Activated CD4-positive, CD25-positive, alpha-beta regulatory T cell treated with anti-CD3 and anti-CD28 coated beads, Interleukin-2, amount 50 U/mL, for 72 hours (primary cell): ENCODE data around the gene MAGED4.
"Not testable (repeated sequence)": the region's sequence is repeated elsewhere in the genome, so short reads cannot be mapped to it uniquely, and the experiment has no call there.

Experiments
- DNase-seq: peaks from one replicate; pipeline ENCODE4 v3.0.0; 2021

The MAGED4 gene, protein sequence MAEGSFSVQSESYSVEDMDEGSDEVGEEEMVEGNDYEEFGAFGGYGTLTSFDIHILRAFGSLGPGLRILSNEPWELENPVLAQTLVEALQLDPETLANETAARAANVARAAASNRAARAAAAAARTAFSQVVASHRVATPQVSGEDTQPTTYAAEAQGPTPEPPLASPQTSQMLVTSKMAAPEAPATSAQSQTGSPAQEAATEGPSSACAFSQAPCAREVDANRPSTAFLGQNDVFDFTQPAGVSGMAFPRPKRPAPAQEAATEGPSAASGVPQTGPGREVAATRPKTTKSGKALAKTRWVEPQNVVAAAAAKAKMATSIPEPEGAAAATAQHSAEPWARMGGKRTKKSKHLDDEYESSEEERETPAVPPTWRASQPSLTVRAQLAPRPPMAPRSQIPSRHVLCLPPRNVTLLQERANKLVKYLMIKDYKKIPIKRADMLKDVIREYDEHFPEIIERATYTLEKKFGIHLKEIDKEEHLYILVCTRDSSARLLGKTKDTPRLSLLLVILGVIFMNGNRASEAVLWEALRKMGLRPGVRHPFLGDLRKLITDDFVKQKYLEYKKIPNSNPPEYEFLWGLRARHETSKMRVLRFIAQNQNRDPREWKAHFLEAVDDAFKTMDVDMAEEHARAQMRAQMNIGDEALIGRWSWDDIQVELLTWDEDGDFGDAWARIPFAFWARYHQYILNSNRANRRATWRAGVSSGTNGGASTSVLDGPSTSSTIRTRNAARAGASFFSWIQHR

DNA sequence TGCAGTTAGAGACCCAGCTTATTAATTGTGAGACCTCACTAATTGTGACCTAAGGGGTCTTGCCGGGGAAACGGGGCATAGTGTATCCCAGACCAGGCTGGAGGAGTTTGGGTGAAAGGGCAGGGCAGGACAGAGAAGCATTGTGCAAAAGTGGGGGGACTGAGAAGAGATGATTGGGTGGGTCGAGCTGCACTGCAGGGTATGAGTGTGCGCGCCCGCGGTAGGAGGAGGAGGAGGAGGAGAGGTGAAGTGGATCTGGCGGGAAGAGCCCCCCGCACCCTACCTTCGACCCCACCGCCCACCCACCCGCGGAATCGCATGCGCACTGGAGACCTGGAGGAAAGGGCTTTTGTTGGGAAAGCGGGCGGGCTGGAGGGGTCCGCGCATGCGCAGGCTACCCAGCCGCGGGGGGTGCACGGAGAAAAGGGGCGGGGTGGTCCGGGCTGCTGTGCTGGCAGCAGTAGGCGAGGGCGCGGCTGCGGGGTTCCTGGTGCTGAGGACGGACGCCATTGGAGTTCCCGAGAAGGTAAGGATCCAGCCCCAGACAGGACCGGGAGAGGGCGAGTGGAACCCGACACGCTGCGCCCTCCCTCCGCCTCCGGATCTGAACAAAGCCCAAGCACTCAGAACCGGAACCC lies at the start of gene MAGED4:
Gene MAGED4 (plus strand): TSS at position 449 of the 638 bp plus-strand sequence. CDS start 1,035 bp downstream, outside the sequence.
- DNase-seq, result not testable (repeated sequence)

DNA sequence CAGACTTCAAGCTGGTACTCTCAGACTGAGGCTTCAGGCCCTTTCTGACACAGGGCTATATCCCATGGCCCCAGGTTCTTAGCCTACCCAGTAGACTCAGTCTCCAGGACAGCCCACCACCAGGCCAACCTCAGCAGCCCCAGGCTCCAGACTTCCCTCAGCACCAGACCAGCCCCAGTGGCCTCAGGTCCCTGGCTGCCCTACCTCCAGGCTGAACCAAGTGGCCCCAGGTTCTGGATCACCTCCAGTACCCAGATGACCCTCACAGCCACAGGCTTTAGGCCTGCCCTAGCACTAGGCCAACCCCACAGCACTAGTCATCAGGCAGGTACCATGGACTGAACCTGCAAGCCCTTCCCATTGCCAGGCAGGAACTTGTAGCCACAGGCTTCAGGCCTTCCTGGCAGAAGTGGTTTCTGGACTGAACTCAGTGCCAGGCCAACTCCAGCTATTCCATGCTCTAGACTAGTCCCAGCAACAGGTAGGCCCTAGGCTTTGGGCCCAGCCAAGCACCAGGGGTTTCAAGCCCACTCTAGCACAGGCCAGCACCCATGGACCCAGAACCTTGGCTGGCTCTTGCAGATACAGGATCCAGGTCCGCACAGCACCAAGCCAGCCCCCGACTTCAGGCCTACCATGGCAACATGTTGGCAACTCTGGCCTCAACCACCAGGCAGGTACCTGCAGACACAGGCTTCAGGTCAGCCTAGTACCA lies 45.7 kb upstream of the MAGED4 start:
- no peak for DNase-seq

DNA sequence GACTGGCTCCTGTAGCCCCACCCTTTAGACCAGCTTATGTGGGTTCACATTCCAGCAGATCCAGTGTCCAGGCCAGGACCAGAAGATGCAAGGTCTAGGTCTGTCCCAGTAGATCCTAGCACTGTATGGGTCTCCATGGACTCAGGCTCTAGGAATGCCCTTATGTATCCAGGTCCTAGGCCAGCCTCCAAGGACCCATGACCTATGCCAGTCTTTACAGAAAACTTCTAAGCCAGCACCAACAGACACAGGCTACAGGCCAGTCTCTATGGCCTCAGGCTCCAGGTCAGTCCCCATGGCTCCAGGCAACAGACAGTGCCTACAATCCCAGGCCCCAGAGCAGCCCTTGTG lies 45.2 kb upstream of the MAGED4 start:
- DNase-seq, result no peak

DNA sequence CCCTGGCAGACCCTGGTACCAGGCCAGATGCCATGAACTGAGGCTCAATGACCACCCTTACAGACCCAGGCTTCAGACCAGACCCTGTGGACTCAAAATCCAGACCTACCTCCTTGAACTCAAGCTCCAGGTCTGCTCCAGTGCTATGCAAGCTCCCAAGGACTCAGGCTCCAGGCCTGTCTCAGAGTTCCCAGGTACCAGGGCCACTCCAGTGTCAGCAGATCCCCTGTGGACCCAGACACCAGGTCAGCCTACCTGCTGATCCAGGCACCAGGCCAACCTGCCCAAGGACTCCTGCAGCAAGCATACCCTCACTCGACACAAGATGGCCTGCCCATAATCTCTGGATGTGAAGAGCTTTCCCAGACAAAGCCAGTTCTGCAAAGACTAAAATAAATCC lies 44.7 kb upstream of the MAGED4 start:
- no peak for DNase-seq

DNA sequence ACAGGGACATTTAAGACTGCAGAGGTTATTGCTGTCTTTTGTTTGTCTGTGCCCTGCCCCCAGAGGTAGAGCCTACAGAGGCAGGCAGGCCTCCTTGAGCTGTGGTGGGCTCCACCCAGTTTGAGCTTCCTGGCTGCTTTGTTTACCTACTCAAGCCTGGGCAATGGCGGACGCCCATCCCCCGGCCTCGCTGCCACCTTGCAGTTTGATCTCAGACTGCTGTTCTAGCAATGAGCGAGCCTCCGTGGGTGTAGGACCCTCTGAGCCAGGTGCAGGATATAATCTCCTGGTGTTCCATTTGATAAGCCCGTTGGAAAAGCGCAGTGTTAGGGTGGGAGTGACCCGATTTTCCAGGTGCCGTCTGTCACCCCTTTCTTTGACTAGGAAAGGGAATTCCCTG lies 34.0 kb upstream of the MAGED4 start:
- DNase-seq, result not testable (repeated sequence)

DNA sequence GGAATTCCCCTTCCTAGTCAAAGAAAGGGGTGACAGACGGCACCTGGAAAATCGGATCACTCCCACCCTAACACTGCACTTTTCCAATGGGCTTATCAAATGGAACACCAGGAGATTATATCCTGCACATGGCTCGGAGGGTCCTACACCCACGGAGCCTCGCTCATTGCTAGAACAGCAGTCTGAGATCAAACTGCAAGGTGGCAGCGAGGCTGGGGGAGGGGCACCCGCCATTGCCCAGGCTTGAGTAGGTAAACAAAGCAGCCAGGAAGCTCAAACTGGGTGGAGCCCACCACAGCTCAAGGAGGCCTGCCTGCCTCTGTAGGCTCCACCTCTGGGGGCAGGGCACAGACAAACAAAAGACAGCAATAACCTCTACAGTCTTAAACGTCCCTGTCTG lies 24.5 kb upstream of the MAGED4 start:
- DNase-seq, result not testable (repeated sequence)

DNA sequence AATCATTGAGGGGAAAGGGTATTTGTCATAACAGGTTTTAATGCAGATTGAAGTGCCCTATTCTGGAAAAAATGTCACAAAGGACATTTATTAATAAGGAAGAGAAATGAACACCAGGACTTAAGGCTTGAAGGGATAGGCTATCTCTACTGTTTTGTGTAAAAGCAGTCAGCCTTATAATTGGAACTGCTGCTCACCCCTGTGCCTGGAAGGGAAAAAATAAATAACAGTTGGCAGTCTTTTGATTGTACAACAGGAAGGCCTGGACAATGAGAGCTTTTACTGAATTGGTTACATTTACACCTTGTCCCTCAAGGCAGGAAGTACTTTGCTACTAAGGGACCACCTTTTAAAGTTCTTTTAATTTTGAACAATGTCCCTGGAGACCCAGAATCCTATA lies 17.8 kb upstream of the MAGED4 start:
- no peak for DNase-seq

DNA sequence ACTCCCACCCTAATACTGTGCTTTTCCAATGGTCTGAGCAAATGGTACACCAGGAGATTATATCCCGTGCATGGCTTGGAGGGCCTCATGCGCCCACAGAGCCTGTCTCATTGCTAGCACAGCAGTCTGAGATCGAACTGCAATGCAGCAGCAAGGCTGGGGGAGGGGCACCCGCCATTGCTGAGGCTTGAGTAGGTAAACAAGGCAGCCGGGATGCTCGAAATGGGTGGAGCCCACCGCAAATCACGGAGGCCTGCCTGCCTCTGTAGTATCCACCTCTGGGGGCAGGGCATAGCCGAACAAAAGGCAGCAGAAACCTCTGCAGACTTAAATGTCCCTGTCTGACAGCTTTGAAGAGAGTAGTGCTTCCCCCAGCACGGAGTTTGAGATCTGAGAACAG lies 13.6 kb upstream of the MAGED4 start:
- not testable (repeated sequence) for DNase-seq

DNA sequence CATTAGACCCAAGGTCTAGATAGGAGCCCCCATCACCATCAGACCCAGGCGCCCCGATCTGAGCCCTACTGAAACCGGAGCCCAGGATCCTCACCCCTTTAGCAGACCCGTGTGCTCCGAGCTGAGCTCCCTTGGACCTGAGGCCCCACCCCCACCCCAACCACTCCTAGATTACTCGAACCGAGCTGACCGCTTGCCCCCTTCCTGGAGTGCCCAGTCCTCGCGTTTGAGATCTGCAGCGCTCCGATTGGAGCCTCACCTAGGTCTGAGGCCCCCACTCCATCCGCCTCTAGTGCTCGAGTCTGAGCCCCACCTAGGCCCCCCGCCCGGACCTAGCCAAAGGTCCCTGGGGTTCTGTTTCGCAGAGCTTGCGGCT lies 378 bp downstream of the MAGED4 start:
- DNase-seq, result not testable (repeated sequence)

DNA sequence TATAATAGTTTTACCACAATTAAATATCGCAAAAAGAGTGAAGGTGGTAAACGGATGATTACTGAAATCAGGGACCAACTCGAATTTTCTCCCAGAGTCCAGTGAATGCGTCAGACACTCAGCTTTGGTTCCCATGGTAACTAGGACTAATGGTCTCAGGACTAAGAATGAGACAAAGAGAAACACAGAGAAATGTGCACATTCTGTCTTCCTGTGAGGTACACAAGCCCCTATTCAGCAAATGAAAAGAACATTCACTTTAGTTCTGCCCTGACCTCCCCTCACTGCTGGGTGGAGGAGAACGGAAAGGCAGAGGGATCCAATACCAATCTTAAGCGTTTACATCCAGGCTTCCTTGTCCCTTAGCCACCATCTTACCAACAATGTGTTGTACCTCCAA lies 26.7 kb downstream of the MAGED4 start:
- not testable (repeated sequence) for DNase-seq

DNA sequence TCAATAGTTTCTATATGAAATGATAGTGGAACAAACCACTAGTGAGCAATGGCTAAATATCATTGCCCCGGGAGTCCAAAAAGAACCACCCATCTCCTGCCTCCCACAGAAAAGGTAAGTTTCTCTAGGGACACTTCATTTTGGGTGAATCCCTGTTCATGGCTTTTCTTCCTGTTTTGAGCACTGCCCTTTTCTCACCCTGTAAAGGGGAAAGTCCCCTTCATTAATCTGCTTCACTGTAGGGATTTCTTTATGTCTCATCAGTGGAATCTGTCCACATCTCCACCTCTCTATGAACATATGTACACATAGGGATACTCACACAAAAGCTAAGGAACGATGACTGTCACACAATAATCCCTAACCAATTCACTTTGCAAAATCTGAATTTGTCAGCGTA lies 28.6 kb downstream of the MAGED4 start:
- no peak for DNase-seq

DNA sequence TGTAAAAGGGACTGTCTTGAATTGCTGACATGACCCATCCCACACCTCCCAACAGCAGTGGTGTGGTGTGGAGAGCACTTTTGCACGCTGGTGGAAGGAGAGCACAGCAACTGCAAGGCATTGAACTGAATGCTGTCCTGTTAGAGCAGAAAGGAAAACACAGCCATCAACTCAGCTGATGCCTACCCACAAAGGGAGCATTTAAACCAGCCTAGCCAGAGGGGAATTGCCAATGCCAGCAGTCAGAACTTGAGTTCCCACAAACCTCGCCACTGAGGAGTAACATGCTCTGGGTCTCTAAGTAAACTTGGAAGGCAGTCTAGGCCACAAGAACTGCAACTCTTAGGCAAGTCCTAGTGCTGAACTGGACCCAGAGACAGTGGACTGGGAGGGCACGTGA lies 31.9 kb downstream of the MAGED4 start:
- DNase-seq, result no peak

DNA sequence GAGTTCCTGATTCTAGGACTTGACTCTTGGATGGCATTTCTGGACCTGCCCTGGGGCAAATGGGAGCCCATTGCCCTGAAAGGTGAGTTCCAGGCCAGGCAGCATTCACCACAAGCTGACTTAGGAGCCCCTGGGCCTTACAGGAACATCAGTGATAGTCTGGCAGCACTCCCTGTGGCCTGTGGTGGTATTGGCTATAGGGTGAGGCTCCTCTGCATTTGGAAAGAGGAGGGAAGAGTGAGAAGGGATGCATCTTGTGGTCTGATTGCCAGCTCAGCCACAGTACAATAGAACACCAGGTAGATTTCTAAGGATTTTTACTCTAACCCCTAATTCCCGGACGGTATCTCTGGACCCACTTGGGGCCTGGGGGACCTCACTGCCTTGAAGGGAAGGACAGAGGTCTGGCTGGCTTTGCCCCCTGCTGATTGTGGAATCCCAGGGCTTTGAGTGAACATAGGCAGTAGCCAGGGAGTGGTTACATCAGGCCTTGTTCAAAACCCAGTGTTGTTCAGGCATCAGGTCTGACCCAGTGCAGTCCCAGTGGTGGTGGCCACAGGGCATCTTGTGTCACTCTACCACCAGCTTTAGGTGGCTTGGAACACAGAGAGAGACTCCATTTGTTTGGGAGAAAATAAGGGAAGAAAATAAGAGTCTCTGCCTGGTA lies 32.9 kb downstream of the MAGED4 start:
- DNase-seq, result no peak

DNA sequence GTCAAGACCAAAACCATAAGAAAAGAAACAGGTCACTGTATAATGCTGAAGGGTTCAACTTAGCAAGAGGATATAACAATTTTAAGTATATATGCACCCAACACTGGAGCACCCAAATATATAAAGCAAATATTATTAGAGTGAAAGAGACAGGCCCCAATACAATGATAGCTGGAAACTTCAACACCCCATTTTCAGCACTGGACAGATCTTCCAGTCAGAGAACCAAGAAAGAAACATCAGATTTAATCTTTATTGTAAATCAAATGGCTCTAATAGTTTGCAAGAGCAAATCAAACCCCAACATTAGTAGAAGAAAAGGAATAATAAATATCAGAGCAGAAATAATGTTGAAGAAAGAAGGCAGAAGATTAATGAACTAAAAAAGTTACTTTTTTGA lies 36.2 kb downstream of the MAGED4 start:
- DNase-seq, result no peak
